NCI-H226 (cell line): ENCODE data around the gene TRABD.
"Not testable (repeated sequence)": the region's sequence is repeated elsewhere in the genome, so short reads cannot be mapped to it uniquely, and the experiment has no call there.

Experiments
- DNase-seq: peaks from one replicate; pipeline ENCODE4 v3.0.0-alpha.2; 2015

The TRABD gene

GRCh38 chr22:50185375-50186087, at the start of gene TRABD:
TRABD (plus strand) TSS chr22:50185913; CDS start chr22:50193061, 7,148 bp downstream.
- peak; percentile 41 for DNase-seq

- DNase-seq: no peak
Measured at GRCh38 chr22:50136581-50137015, 49.1 kb upstream of the TRABD start.

- not testable (repeated sequence) for DNase-seq
Measured at GRCh38 chr22:50137277-50137676, 48.4 kb upstream of the TRABD start.

GRCh38 chr22:50138041-50138440, 47.7 kb upstream of the TRABD start:
- DNase-seq: no peak

- DNase-seq: no peak
Measured at GRCh38 chr22:50138988-50139387, 46.7 kb upstream of the TRABD start.

GRCh38 chr22:50139843-50140415, 45.8 kb upstream of the TRABD start:
- no peak for DNase-seq

GRCh38 chr22:50140615-50141014, 45.1 kb upstream of the TRABD start:
- DNase-seq: no peak

GRCh38 chr22:50141462-50141861, 44.3 kb upstream of the TRABD start:
- no peak for DNase-seq

- DNase-seq: no peak
Measured at GRCh38 chr22:50141891-50142363, 43.8 kb upstream of the TRABD start.

- DNase-seq: no peak
Measured at GRCh38 chr22:50143096-50143495, 42.6 kb upstream of the TRABD start.

GRCh38 chr22:50144005-50144614, 41.6 kb upstream of the TRABD start:
- DNase-seq: no peak

- DNase-seq: no peak
Measured at GRCh38 chr22:50145721-50146438, 39.8 kb upstream of the TRABD start.

- peak; percentile 28 for DNase-seq
Measured at GRCh38 chr22:50146439-50147238, 39.1 kb upstream of the TRABD start.

- DNase-seq: not testable (repeated sequence)
Measured at GRCh38 chr22:50147258-50148165, 38.2 kb upstream of the TRABD start.

GRCh38 chr22:50148166-50148500, 37.6 kb upstream of the TRABD start:
- DNase-seq: no peak

- DNase-seq: peak; percentile 61
Measured at GRCh38 chr22:50148991-50149721, 36.6 kb upstream of the TRABD start.

GRCh38 chr22:50150161-50151129, 35.3 kb upstream of the TRABD start:
- no peak for DNase-seq

- DNase-seq: no peak
Measured at GRCh38 chr22:50151571-50152537, 33.9 kb upstream of the TRABD start.
